GM12878 (cell line): ENCODE measurements around the gene NDUFC1. TPM values are rescaled to one million over a fixed set of nuclear protein-coding genes. Genes with fewer than 3 reads are reported as not detected.

ENCODE experiments used
- FOXK2 ChIP-seq: fragments of 450-650 bp; IDR thresholded peaks from 2 replicates; pipeline ENCODE4 v1.6.1; 2017; ENCODE audit warnings: mild to moderate bottlenecking, moderate library complexity
- LARP7 ChIP-seq: fragments of 450-650 bp; IDR thresholded peaks from 2 replicates; pipeline ENCODE4 v1.6.1; 2017; ENCODE audit warnings: mild to moderate bottlenecking
- POU2F2 ChIP-seq: IDR thresholded peaks from 3 replicates; pipeline ENCODE4 v1.6.1; 2011; ENCODE audit warnings: low read depth, mild to moderate bottlenecking, low read length, borderline replicate concordance
- RBBP5 ChIP-seq: fragments of 200-600 bp; sonication (generic); conservative IDR thresholded peaks from 2 replicates; pipeline ENCODE4 v1.6.1; 2016
- SUPT20H ChIP-seq: IDR thresholded peaks from 2 replicates; pipeline ENCODE4 v1.6.1; 2011; ENCODE audit warnings: low read depth, mild to moderate bottlenecking, low read length, moderate library complexity, borderline replicate concordance; ENCODE audit not compliant: control insufficient read depth
- YY1 ChIP-seq: IDR thresholded peaks from 2 replicates; pipeline ENCODE4 v1.6.1; 2011; ENCODE audit warnings: low read depth, mild to moderate bottlenecking, low read length
- ZNF217 ChIP-seq: fragments of 450-650 bp; IDR thresholded peaks from 2 replicates; pipeline ENCODE4 v1.6.1; 2017; ENCODE audit warnings: antibody characterized with exemption, mild to moderate bottlenecking
- polyA plus RNA-seq, 11 experiments: library from polyadenylated mRNA; depleted of rRNA in 4 of 11; unstranded in 6 of 11; stranded (reverse) in 5 of 11; fragments of >200 nt; fragmentation: Nextera tagmentation in 4 of 11; fragmentation: Illumina TruSeq in 1 of 11; extraction: Ambion mirVana in 4 of 11; extraction: Trizol in 1 of 11; gene quantifications; 1 replicate in 1 of 11; 2 replicates in 10 of 11; pipeline versions ENCODE4 v1.2.1 to v1.2.3, GENCODE V29; 2011 to 2016; ENCODE audit warnings: inconsistent platforms in 2 of 11, missing spikeins in 2 of 11, low read depth in 1 of 11
- total RNA-seq, 4 experiments: library from RNA; depleted of rRNA in 3 of 4; stranded (reverse); fragments of >200 nt in 3 of 4; fragmentation: Illumina TruSeq in 1 of 4; extraction: Trizol in 1 of 4; gene quantifications; 2 replicates each; pipeline versions ENCODE4 v1.2.1 to v1.2.3, GENCODE V29; 2013 to 2021
- TF ChIP-seq, protein P1 (sequence below): fragments of 450-650 bp; formaldehyde crosslinking; IDR thresholded peaks from 2 replicates; pipeline ENCODE4 v1.4.0; 2022; ENCODE audit warnings: mild to moderate bottlenecking, moderate library complexity
- TF ChIP-seq, protein P2 (sequence below): fragments of 450-650 bp; IDR thresholded peaks from 2 replicates; pipeline ENCODE4 v1.6.1; 2017; ENCODE audit warnings: antibody characterized with exemption, mild to moderate bottlenecking, moderate library complexity

The NDUFC1 gene
- total and polyA plus RNA-seq, 10 of the 15 experiments (the other 5 are each of a cell fraction or from before 2014, with no cell fraction given): 25.5 to 242 (median 68.9) TPM

DNA sequence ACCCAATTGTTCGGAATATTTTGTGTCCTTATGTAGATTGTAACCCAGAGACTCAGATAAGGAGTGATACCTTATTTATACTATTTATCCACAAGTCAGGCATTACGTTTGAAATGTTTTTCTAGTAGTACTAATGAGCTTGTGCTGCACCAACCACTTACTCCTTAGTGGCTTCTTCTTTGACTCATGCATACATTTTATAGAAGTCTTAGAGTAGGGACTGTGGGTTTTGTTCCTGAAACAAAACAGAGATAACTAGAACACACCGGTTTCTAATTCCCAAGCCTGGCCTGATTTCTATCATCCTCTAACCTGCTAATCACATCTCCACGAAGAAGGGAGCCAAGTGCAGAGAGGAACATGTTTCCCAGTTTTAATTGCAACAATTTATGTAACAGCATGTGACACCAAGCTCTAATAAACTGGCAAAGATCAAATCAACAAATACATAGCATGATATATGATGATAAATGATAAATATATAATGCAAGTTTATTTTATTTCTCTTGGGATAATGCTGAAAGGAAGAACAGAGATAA, 54.5 kb downstream of the NDUFC1 start (continued):
- TF ChIP-seq, protein P1, sequence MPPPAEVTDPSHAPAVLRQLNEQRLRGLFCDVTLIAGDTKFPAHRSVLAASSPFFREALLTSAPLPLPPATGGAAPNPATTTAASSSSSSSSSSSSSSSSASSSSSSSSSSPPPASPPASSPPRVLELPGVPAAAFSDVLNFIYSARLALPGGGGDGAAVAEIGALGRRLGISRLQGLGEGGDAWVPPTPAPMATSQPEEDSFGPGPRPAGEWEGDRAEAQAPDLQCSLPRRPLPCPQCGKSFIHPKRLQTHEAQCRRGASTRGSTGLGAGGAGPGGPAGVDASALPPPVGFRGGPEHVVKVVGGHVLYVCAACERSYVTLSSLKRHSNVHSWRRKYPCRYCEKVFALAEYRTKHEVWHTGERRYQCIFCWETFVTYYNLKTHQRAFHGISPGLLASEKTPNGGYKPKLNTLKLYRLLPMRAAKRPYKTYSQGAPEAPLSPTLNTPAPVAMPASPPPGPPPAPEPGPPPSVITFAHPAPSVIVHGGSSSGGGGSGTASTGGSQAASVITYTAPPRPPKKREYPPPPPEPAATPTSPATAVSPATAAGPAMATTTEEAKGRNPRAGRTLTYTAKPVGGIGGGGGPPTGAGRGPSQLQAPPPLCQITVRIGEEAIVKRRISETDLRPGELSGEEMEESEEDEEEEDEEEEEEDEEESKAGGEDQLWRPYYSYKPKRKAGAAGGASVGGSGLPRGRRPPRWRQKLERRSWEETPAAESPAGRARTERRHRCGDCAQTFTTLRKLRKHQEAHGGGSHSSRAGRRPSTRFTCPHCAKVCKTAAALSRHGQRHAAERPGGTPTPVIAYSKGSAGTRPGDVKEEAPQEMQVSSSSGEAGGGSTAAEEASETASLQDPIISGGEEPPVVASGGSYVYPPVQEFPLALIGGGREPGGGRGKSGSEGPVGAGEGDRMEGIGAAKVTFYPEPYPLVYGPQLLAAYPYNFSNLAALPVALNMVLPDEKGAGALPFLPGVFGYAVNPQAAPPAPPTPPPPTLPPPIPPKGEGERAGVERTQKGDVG: no peak
- no peak for TF ChIP-seq YY1
- TF ChIP-seq, protein P2, sequence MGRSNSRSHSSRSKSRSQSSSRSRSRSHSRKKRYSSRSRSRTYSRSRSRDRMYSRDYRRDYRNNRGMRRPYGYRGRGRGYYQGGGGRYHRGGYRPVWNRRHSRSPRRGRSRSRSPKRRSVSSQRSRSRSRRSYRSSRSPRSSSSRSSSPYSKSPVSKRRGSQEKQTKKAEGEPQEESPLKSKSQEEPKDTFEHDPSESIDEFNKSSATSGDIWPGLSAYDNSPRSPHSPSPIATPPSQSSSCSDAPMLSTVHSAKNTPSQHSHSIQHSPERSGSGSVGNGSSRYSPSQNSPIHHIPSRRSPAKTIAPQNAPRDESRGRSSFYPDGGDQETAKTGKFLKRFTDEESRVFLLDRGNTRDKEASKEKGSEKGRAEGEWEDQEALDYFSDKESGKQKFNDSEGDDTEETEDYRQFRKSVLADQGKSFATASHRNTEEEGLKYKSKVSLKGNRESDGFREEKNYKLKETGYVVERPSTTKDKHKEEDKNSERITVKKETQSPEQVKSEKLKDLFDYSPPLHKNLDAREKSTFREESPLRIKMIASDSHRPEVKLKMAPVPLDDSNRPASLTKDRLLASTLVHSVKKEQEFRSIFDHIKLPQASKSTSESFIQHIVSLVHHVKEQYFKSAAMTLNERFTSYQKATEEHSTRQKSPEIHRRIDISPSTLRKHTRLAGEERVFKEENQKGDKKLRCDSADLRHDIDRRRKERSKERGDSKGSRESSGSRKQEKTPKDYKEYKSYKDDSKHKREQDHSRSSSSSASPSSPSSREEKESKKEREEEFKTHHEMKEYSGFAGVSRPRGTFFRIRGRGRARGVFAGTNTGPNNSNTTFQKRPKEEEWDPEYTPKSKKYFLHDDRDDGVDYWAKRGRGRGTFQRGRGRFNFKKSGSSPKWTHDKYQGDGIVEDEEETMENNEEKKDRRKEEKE: no peak
- no peak for TF ChIP-seq POU2F2
- no peak for TF ChIP-seq SUPT20H
- TF ChIP-seq RBBP5: no peak
- no peak for TF ChIP-seq ZNF217
- no peak for TF ChIP-seq LARP7
- TF ChIP-seq FOXK2: no peak
